K562 (cell line): Measurements from ENCODE around the gene EFNA2. TPM values are rescaled to one million over a fixed set of nuclear protein-coding genes. Genes with fewer than 3 reads are reported as not detected.

Experiments used
- ATAC-seq: fragments of 200-7000 bp; cut with Tn5 transposase; 3 replicates; pipeline ENCODE4 v1.9.1; 2020; ENCODE audit warnings: moderate library complexity
- BruUV-seq: library from RNA; stranded (reverse); fragments of 400-500 nt; replicated peaks from 2 replicates; lab custom pipeline; 2021; lab: Mats Ljungman, UMichigan
- CTCF ChIA-PET: fragments of 300-600 bp; formaldehyde crosslinking; extraction: SDS; loops from one replicate; lab custom pipeline; 2021; ENCODE audit warnings: low intra/inter-chr PET ratio; lab: Yijun Ruan, JAX
- POLR2A ChIA-PET: fragments of 300-600, 350-650 bp; sonication (Branson Sonifier 250); formaldehyde crosslinking; extraction: SDS; loops from one replicate; lab custom pipeline; 2021; ENCODE audit warnings: antibody characterized with exemption, inconsistent platforms; lab: Yijun Ruan, JAX
- DNase-seq, 4 experiments: peaks; one replicate each; pipeline versions ENCODE4 v3.0.0 to v3.0.0-alpha.2; 2011 to 2018; ENCODE audit warnings: low spot score in 3 of 4, mixed read lengths in 3 of 4; ENCODE audit errors: extremely low read depth in 1 of 4
- FAIRE-seq: peaks from 2 replicates; lab custom pipeline; 2011; peaks lifted over from hg19 to GRCh38; lab: Jason Lieb, UNC
- H2AFZ ChIP-seq: 2 replicates; pipeline ENCODE4 v1.6.0; 2011; ENCODE audit warnings: low read depth, low read length, control low read depth, inconsistent platforms
- H3K27ac ChIP-seq: fragments of 200-600 bp; 3 replicates; pipeline ENCODE4 v1.8.0; 2011; ENCODE audit warnings: low read depth, mild to moderate bottlenecking, control low read depth, inconsistent platforms, low read length, moderate library complexity, mixed read lengths; ENCODE audit errors: extremely low read depth
- H3K27me3 ChIP-seq, 2 experiments: fragments of 300-600 bp in 1 of 2; 2 replicates in 1 of 2; 3 replicates in 1 of 2; pipeline versions ENCODE4 v1.6.0 to v1.8.0; 2011; ENCODE audit warnings: inconsistent platforms in 2 of 2, low read length in 2 of 2, mild to moderate bottlenecking in 1 of 2, mixed read lengths in 1 of 2, moderate library complexity in 1 of 2; ENCODE audit not compliant: control insufficient read depth in 2 of 2, insufficient read depth in 2 of 2
- H3K36me3 ChIP-seq: fragments of 300-600 bp; 3 replicates; pipeline ENCODE4 v1.8.0; 2011; ENCODE audit warnings: mild to moderate bottlenecking, low read length, inconsistent platforms; ENCODE audit not compliant: control insufficient read depth, insufficient read depth
- H3K4me1 ChIP-seq, 2 experiments: fragments of 200-600 bp in 1 of 2; replicated peaks in 1 of 2; 2 replicates in 1 of 2; 3 replicates in 1 of 2; pipeline versions ENCODE4 v1.5.1 to v1.8.0; 2011; ENCODE audit warnings: inconsistent platforms in 2 of 2, low read length in 2 of 2, mild to moderate bottlenecking in 1 of 2, mixed read lengths in 1 of 2, moderate library complexity in 1 of 2; ENCODE audit not compliant: control insufficient read depth in 2 of 2, insufficient read depth in 2 of 2
- H3K4me2 ChIP-seq: 2 replicates; pipeline ENCODE4 v1.6.1; 2011; ENCODE audit warnings: low read length, control low read depth, inconsistent platforms, mixed read lengths; ENCODE audit not compliant: insufficient read depth
- H3K4me3 ChIP-seq: fragments of 200-600 bp; sonication (generic), shearing (Covaris generic); 2 replicates; pipeline ENCODE4 v1.5.1; 2016; ENCODE audit warnings: control low read depth, inconsistent platforms
- H3K79me2 ChIP-seq: fragments of 200-600 bp; 3 replicates; pipeline ENCODE4 v1.8.0; 2011; ENCODE audit warnings: low read length, inconsistent platforms; ENCODE audit not compliant: control insufficient read depth, insufficient read depth
- H3K9ac ChIP-seq, 2 experiments: 2 replicates each; pipeline versions ENCODE4 v1.6.0 to v1.6.1; 2011; ENCODE audit warnings: low read depth in 2 of 2, low read length in 2 of 2, control low read depth in 1 of 2, inconsistent platforms in 1 of 2, mild to moderate bottlenecking in 1 of 2, mixed read lengths in 1 of 2; ENCODE audit not compliant: insufficient read depth in 1 of 2
- H3K9me1 ChIP-seq: one replicate; pipeline ENCODE4 v1.6.0; 2011; ENCODE audit warnings: inconsistent platforms, mild to moderate bottlenecking, low read length, moderate library complexity; ENCODE audit not compliant: control insufficient read depth, insufficient read depth
- H3K9me3 ChIP-seq: replicated peaks from 2 replicates; pipeline ENCODE4 v1.5.1; 2011; ENCODE audit warnings: low read depth, low read length, inconsistent platforms; ENCODE audit not compliant: control insufficient read depth, insufficient read depth
- H4K20me1 ChIP-seq: replicated peaks from 2 replicates; pipeline ENCODE4 v1.6.1; 2011; ENCODE audit warnings: low read length, inconsistent platforms, mixed read lengths; ENCODE audit not compliant: control insufficient read depth, insufficient read depth
- BMI1 ChIP-seq: fragments of 150-350 bp; IDR thresholded peaks from 2 replicates; pipeline ENCODE4 v1.6.1; 2014; ENCODE audit warnings: low read length
- FOXJ3 ChIP-seq: sonication (generic); formaldehyde crosslinking; IDR thresholded peaks from 2 replicates; pipeline ENCODE4 v1.4.0; 2020; ENCODE audit warnings: mild to moderate bottlenecking, missing genetic modification reagents
- HEY1 ChIP-seq: fragments of 250-450 bp; sonication (Bioruptor Pico); IDR thresholded peaks from 2 replicates; pipeline ENCODE4 v1.5.0; 2020; ENCODE audit warnings: mild to moderate bottlenecking, moderate library complexity, borderline replicate concordance
- KAT8 ChIP-seq: fragments of 450-650 bp; IDR thresholded peaks from 2 replicates; pipeline ENCODE4 v1.6.1; 2016; ENCODE audit warnings: low read depth, mild to moderate bottlenecking
- KHSRP ChIP-seq: fragments of 450-650 bp; IDR thresholded peaks from 2 replicates; pipeline ENCODE4 v1.6.1; 2017
- PTTG1 ChIP-seq: fragments of 450-650 bp; IDR thresholded peaks from 2 replicates; pipeline ENCODE4 v1.6.1; 2016; ENCODE audit warnings: low read depth, mild to moderate bottlenecking, missing genetic modification characterization, missing compliant biosample characterization
- SIX5 ChIP-seq, 2 experiments: IDR thresholded peaks; 2 replicates each; pipeline ENCODE4 v1.6.1; 2011; ENCODE audit warnings: low read length in 2 of 2, borderline replicate concordance in 1 of 2, low read depth in 1 of 2, mild to moderate bottlenecking in 1 of 2, moderate library complexity in 1 of 2; ENCODE audit not compliant: insufficient read depth in 1 of 2
- SP2 ChIP-seq: IDR thresholded peaks from 2 replicates; pipeline ENCODE4 v1.6.1; 2011; ENCODE audit warnings: mild to moderate bottlenecking, low read depth, low read length, moderate library complexity; ENCODE audit not compliant: poor library complexity, severe bottlenecking; ENCODE audit errors: extremely low read depth
- SRSF1 ChIP-seq: fragments of 200-400 bp; formaldehyde crosslinking; IDR thresholded peaks from 2 replicates; pipeline ENCODE4 v1.6.1; 2017; ENCODE audit warnings: mild to moderate bottlenecking, low read depth, low read length, moderate library complexity
- SRSF9 ChIP-seq: fragments of 200-400 bp; formaldehyde crosslinking; IDR thresholded peaks from 2 replicates; pipeline ENCODE4 v1.6.1; 2017; ENCODE audit warnings: low read depth, low read length, borderline replicate concordance
- THRAP3 ChIP-seq: fragments of 450-650 bp; IDR thresholded peaks from 2 replicates; pipeline ENCODE4 v1.6.1; 2016; ENCODE audit warnings: mild to moderate bottlenecking, inconsistent platforms, borderline replicate concordance
- U2AF2 ChIP-seq: fragments of 200-400 bp; formaldehyde crosslinking; optimal IDR thresholded peaks from 2 replicates; pipeline ENCODE3; 2017; ENCODE audit warnings: low read depth, mild to moderate bottlenecking, low read length
- ZFP36 ChIP-seq: fragments of 150-350 bp; IDR thresholded peaks from 2 replicates; pipeline ENCODE4 v1.6.1; 2018; ENCODE audit warnings: low read length, low read depth; ENCODE audit not compliant: partially characterized antibody
- ZKSCAN8 ChIP-seq: fragments of 200-800 bp; sonication (Bioruptor generic); IDR thresholded peaks from 2 replicates; pipeline ENCODE4 v1.6.1; 2016; ENCODE audit warnings: missing genetic modification characterization, missing compliant biosample characterization
- ZNF217 ChIP-seq: sonication (generic); formaldehyde crosslinking; IDR thresholded peaks from 2 replicates; pipeline ENCODE4 v1.8.0; 2022; ENCODE audit warnings: mild to moderate bottlenecking, missing genetic modification reagents
- ZNF644 ChIP-seq: fragments of 200-800 bp; sonication (Bioruptor generic); IDR thresholded peaks from 2 replicates; pipeline ENCODE4 v1.6.1; 2016; ENCODE audit warnings: low read depth, missing genetic modification characterization, missing compliant biosample characterization
- ZNF785 ChIP-seq: fragments of 250-450 bp; sonication (Bioruptor Pico); IDR thresholded peaks from 2 replicates; pipeline ENCODE4 v1.4.0; 2020; ENCODE audit warnings: mild to moderate bottlenecking
- ZNF79 ChIP-seq: fragments of 250-450 bp; sonication (Bioruptor Pico); IDR thresholded peaks from 2 replicates; pipeline ENCODE4 v1.4.0; 2020; ENCODE audit warnings: low read depth, mild to moderate bottlenecking, moderate library complexity
- WGBS: fragments of 100-300 bp; shearing (Covaris generic); methylation state at CpG from one replicate; pipeline ENCODE4 v1.1.6; 2016; ENCODE audit warnings: low coverage, mixed read lengths; ENCODE audit not compliant: insufficient coverage; ENCODE audit errors: missing lambda C conversion rate; 5-methylcytosine and 5-hydroxymethylcytosine counted together
- in situ Hi-C: fragments of 300-500 bp; cut with MboI; formaldehyde crosslinking; loops from 4 replicates; pipeline ENCODE4 v1.15.0; 2018; ENCODE audit warnings: inconsistent platforms, mixed read lengths
- intact Hi-C: fragments of 100-400 bp; cut with micrococcal nuclease; formaldehyde crosslinking; loops from 2 replicates; pipeline ENCODE4 v1.14.2; 2022
- polyA plus RNA-seq, 8 experiments: library from polyadenylated mRNA; depleted of rRNA in 4 of 8; stranded (reverse) in 5 of 8; unstranded in 3 of 8; fragments of >200 nt; fragmentation: Nextera tagmentation in 2 of 8; fragmentation: Illumina TruSeq in 1 of 8; extraction: Ambion mirVana in 2 of 8; extraction: Trizol in 1 of 8; gene quantifications; 2 replicates each; pipeline versions ENCODE4 v1.2.1 to v1.2.3, GENCODE V29; 2011 to 2014; ENCODE audit warnings: inconsistent platforms in 1 of 8, missing spikeins in 1 of 8
- total RNA-seq, 7 experiments: library from RNA; depleted of rRNA in 6 of 7; stranded (reverse); fragments of >200 nt in 6 of 7; fragmentation: Illumina TruSeq in 2 of 7; extraction: Trizol in 2 of 7; gene quantifications; 2 replicates each; pipeline versions ENCODE4 v1.2.1 to v1.2.3, GENCODE V29; 2011 to 2021; ENCODE audit warnings: low replicate concordance in 1 of 7
- TF ChIP-seq, protein P1 (sequence below): sonication (generic); formaldehyde crosslinking; IDR thresholded peaks from 2 replicates; pipeline ENCODE4 v1.8.0; 2022; ENCODE audit warnings: missing genetic modification reagents, mild to moderate bottlenecking, borderline replicate concordance

Gene EFNA2
- total and polyA plus RNA-seq, 9 of the 15 experiments (the other 6 are each of a cell fraction or from before 2014, with no cell fraction given), result 0.11 to 0.44 (median 0.15) TPM; not detected in 6

DNA sequence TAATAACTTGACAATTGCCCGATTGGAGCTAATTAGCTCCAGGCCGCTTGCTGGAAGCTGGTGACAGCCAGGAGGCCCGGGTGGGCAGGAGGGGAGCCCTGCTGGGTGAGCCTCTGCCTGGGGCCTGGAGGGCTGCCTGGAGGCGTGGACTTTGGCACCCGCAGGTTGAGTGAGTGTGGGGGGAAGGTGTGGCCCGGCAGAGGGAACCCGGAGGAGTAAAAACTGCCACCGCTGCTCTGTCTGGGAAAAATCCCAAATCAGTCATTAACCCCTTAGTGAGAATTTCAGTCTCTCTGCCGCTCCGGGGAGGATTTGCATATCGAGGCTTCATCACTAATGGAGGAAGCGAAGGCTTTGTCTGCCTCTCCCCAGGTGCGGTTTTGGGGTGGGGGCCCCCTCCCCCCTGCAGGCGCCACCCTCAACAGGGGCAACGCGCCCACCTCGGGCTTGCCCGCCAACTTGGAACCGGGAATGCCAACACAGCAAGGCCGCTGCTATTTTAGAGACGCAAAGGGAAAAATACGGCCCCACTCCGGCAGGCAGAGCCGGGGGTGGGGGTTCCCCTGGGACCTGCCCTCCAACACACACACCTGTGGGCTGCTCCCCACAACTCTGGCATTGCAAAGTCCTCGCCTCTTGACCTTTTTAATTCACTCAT, 6.2 kb downstream of the EFNA2 start (continued):
- TF ChIP-seq HEY1 (CRISPR knock-in tag) (no peak), ZFP36 (peak; percentile 46), ZKSCAN8 (CRISPR knock-in tag) (peak; percentile 96; the same call in 1 of the 2 replicates), THRAP3 (no peak)

DNA sequence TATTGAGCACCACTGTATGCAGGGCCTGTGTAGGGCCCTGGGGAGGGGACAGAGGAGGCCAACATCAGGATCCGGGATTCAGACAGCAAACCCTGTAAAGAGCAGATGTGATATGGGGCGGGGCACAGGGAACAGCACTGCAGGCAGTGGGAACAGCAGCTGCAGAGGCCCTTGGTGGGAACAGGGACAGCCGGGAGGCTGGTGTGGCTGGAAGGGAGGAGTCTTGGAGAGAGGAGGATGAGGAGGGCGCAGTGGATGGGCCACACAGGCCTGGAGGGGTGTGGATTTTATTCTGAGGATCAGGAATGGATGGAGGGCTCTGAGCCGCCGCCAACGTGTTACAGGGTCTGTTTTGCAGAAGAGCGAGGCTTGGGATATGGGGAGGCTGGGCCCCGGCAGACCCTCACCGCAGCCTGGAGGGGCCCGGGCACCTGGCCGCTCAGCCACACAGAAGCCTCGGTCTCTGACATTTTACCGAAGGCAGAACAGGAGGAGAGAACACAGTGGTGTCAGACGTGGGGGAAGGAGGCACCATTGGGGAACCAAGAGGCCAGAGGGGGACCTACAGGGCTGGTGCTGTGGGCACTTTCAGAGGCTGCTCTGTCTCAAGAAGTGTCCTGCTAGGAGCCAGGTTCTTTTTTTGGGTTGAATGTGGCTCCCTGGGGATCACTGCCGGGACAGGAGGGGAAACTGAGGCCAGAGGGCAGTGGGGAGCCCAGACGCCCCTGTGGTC, 6.9 kb downstream of the EFNA2 start:
- no peak for DNase-seq
- H3K36me3 ChIP-seq, result no peaks in the 10 kb centered on the region
- H3K79me2 ChIP-seq, result no peaks in the 10 kb centered on the region
- intact Hi-C loops (no loop called here), in situ Hi-C loops (no loop called here)
- H2AFZ ChIP-seq, result no peak overlapping the region
- BruUV-seq, result no TSS peak
- no peaks in the 10 kb centered on the region for H3K9me3 ChIP-seq
- 24% methylated on average over 16 of the region's 17 CpGs for WGBS
- H3K4me1 ChIP-seq, result peaks cover 0 to 96% of the 10 kb centered on the region in 2 experiments; a peak in 3 of 5 replicates
- no peak overlapping the region for H3K4me2 ChIP-seq
- POLR2A ChIA-PET, result interaction anchor here (0.7 kb wide), 1 partner anchor 9 kb away, joined by 3 read pairs; no protein-coding TSS in a partner anchor
- H3K9ac ChIP-seq, result no peak overlapping the region
- ATAC-seq, result no peak
- H3K27me3 ChIP-seq, result peaks cover 35 to 68% of the 10 kb centered on the region in 2 experiments; a peak in 4 of 5 replicates
- peaks cover 4% of the 10 kb centered on the region; the same call in 1 of the 2 replicates for H4K20me1 ChIP-seq
- CTCF ChIA-PET, result no interaction called here
- TF ChIP-seq ZNF785 (no peak), PTTG1 (no peak), KHSRP (no peak), ZNF644 (no peak), SIX5 (IDR thresholded peaks at IDR 0.05; ENCODE audit: borderline replicate concordance in 1 of 2, insufficient read depth in 1 of 2, low read depth in 1 of 2, low read length in 2 of 2) (no peak), U2AF2 (no peak), BMI1 (no peak), SRSF1 (no peak), FOXJ3 (CRISPR knock-in tag) (no peak), SP2 (no peak), ZNF217 (CRISPR knock-in tag) (no peak), ZNF79 (CRISPR knock-in tag) (no peak), SRSF9 (no peak), KAT8 (no peak)
- TF ChIP-seq, protein P1, sequence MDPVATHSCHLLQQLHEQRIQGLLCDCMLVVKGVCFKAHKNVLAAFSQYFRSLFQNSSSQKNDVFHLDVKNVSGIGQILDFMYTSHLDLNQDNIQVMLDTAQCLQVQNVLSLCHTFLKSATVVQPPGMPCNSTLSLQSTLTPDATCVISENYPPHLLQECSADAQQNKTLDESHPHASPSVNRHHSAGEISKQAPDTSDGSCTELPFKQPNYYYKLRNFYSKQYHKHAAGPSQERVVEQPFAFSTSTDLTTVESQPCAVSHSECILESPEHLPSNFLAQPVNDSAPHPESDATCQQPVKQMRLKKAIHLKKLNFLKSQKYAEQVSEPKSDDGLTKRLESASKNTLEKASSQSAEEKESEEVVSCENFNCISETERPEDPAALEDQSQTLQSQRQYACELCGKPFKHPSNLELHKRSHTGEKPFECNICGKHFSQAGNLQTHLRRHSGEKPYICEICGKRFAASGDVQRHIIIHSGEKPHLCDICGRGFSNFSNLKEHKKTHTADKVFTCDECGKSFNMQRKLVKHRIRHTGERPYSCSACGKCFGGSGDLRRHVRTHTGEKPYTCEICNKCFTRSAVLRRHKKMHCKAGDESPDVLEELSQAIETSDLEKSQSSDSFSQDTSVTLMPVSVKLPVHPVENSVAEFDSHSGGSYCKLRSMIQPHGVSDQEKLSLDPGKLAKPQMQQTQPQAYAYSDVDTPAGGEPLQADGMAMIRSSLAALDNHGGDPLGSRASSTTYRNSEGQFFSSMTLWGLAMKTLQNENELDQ (CRISPR knock-in tag), result no peak
- H3K27ac ChIP-seq, result no peak overlapping the region
- no peak for FAIRE-seq
- H3K4me3 ChIP-seq, result no peak overlapping the region
- no peaks in the 10 kb centered on the region for H3K9me1 ChIP-seq
